Endodermal cell (in vitro differentiated cells): Measurements from ENCODE around the gene ITGA8. TPM values are rescaled to one million over a fixed set of nuclear protein-coding genes. Genes with fewer than 3 reads are reported as not detected.

Experiments used
- DNase-seq: peaks from one replicate; pipeline ENCODE4 v3.0.0-alpha.2; 2017
- H3K27ac ChIP-seq: 2 replicates; pipeline ENCODE4 v1.5.1; 2013; ENCODE audit warnings: mild to moderate bottlenecking, low read depth, low read length, moderate library complexity
- H3K27me3 ChIP-seq: 2 replicates; pipeline ENCODE4 v1.6.1; 2013; ENCODE audit warnings: mild to moderate bottlenecking, low read length, moderate library complexity; ENCODE audit not compliant: insufficient read depth, control insufficient read depth, poor library complexity, severe bottlenecking
- H3K36me3 ChIP-seq: 2 replicates; pipeline ENCODE4 v1.7.0; 2013; ENCODE audit warnings: mild to moderate bottlenecking, low read length, moderate library complexity; ENCODE audit not compliant: control insufficient read depth, insufficient read depth
- H3K4me1 ChIP-seq: one replicate; pipeline ENCODE4 v1.7.0; 2013; ENCODE audit warnings: low read length; ENCODE audit not compliant: control insufficient read depth, insufficient read depth
- H3K4me3 ChIP-seq: 2 replicates; pipeline ENCODE4 v1.5.1; 2013; ENCODE audit warnings: mild to moderate bottlenecking, low read length, moderate library complexity
- H3K9ac ChIP-seq: 2 replicates; pipeline ENCODE4 v1.6.1; 2013; ENCODE audit warnings: mild to moderate bottlenecking, low read length, moderate library complexity; ENCODE audit not compliant: poor library complexity, severe bottlenecking; ENCODE audit errors: extremely low read depth
- H3K9me3 ChIP-seq: 2 replicates; pipeline ENCODE4 v1.6.1; 2013; ENCODE audit warnings: mild to moderate bottlenecking, low read length, moderate library complexity; ENCODE audit not compliant: control insufficient read depth
- H3K27ac Mint-ChIP-seq: 2 replicates; pipeline ENCODE4 v1.8.0; 2020; ENCODE audit warnings: mixed read lengths
- H3K27me3 Mint-ChIP-seq: 2 replicates; pipeline ENCODE4 v1.8.0; 2021; ENCODE audit warnings: mild to moderate bottlenecking, mixed read lengths; ENCODE audit not compliant: insufficient read depth
- H3K36me3 Mint-ChIP-seq: 2 replicates; pipeline ENCODE4 v1.8.0; 2020; ENCODE audit warnings: low read depth, mixed read lengths
- H3K4me1 Mint-ChIP-seq: 2 replicates; pipeline ENCODE4 v1.8.0; 2020; ENCODE audit warnings: mixed read lengths
- H3K4me3 Mint-ChIP-seq: 2 replicates; pipeline ENCODE4 v1.8.0; 2020; ENCODE audit warnings: mild to moderate bottlenecking, moderate library complexity, mixed read lengths
- H3K9me3 Mint-ChIP-seq: 2 replicates; pipeline ENCODE4 v1.8.0; 2020; ENCODE audit warnings: mild to moderate bottlenecking, mixed read lengths
- WGBS, 2 experiments: methylation state at CpG; one replicate each; pipeline versions ENCODE4 v1.1.5 to v1.1.7; 2013; ENCODE audit warnings: missing lambda C conversion rate in 2 of 2, mixed read lengths in 1 of 2; ENCODE audit not compliant: insufficient coverage in 1 of 2, insufficient read length in 1 of 2; 5-methylcytosine and 5-hydroxymethylcytosine counted together
- total RNA-seq, 2 donors: library from RNA; stranded (reverse); fragmentation: NEBNext Ultra II Directional in 1 of 2; extraction: Animal tissue kit (Norgen Biotek cat#: 25700) in 1 of 2; gene quantifications; 2 replicates in 1 of 2; 3 replicates in 1 of 2; pipeline ENCODE4 v1.2.1, GENCODE V29; 2021
- TF ChIP-seq, protein P1 (sequence below): fragments of 200-600 bp; sonication (generic); conservative IDR thresholded peaks from 2 replicates; pipeline ENCODE4 v1.5.0; 2021; ENCODE audit warnings: antibody characterized with exemption, mild to moderate bottlenecking

Gene ITGA8
- total RNA-seq, 2 donors from 2014 or later = 0.24 to 0.40 TPM

DNA sequence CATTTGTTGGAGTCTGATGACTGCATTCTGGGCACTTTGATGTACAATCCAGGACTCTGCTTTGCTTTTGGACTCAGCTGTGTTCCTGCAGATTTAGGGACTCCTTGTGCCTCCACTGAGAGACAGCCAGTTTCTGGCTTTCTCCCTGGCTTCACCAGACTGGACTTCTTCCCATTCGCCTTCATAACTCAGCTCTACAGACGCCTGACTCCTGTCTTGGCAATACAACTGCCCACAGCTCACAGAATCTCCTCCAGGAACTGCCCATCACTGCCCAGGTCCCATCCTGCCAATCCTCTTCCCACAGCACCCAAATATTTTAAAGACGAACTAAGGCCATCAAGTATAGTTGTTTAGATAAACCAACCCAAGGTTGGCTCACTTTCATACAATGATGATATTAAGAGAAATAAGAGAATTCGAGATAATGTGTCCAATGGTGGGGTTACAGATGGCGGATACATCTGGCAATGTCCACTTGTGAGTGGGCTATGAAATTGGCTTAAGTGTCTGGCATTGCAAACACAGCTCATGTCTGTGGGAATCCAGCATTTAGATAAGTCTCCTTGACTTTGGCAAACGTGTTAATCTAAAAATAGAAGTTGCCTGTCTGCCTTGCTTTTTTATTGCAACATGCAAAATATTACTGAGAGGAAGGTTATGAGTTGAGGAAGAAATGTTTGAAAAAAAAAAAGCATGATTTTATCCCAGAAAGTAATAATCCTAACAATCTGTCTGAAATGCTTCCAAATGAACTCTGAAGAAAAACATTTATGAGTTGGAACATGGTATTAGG lies 95.1 kb downstream of the ITGA8 start:
- 78 to 88% methylated on average over 5 to 6 of the region's 6 CpGs for WGBS, 2 experiments
- DNase-seq = no peak
- Histone ChIP-seq H3K9ac (no peak overlapping the region), H3K27ac (no peak overlapping the region), H3K9me3 (no peaks in the 10 kb centered on the region), H3K27me3 (peaks cover 44% of the 10 kb centered on the region), H3K36me3 (no peaks in the 10 kb centered on the region), H3K4me1 (no peaks in the 10 kb centered on the region), H3K4me3 (no peak overlapping the region)
- no peak overlapping the region for H3K4me3 Mint-ChIP-seq
- no peaks in the 10 kb centered on the region for H3K36me3 Mint-ChIP-seq
- no peaks in the 10 kb centered on the region for H3K9me3 Mint-ChIP-seq
- no peak overlapping the region for H3K27ac Mint-ChIP-seq
- TF ChIP-seq, protein P1, sequence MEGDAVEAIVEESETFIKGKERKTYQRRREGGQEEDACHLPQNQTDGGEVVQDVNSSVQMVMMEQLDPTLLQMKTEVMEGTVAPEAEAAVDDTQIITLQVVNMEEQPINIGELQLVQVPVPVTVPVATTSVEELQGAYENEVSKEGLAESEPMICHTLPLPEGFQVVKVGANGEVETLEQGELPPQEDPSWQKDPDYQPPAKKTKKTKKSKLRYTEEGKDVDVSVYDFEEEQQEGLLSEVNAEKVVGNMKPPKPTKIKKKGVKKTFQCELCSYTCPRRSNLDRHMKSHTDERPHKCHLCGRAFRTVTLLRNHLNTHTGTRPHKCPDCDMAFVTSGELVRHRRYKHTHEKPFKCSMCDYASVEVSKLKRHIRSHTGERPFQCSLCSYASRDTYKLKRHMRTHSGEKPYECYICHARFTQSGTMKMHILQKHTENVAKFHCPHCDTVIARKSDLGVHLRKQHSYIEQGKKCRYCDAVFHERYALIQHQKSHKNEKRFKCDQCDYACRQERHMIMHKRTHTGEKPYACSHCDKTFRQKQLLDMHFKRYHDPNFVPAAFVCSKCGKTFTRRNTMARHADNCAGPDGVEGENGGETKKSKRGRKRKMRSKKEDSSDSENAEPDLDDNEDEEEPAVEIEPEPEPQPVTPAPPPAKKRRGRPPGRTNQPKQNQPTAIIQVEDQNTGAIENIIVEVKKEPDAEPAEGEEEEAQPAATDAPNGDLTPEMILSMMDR = no peak
- peaks cover 7% of the 10 kb centered on the region for H3K4me1 Mint-ChIP-seq
- H3K27me3 Mint-ChIP-seq = peaks cover 8% of the 10 kb centered on the region

DNA sequence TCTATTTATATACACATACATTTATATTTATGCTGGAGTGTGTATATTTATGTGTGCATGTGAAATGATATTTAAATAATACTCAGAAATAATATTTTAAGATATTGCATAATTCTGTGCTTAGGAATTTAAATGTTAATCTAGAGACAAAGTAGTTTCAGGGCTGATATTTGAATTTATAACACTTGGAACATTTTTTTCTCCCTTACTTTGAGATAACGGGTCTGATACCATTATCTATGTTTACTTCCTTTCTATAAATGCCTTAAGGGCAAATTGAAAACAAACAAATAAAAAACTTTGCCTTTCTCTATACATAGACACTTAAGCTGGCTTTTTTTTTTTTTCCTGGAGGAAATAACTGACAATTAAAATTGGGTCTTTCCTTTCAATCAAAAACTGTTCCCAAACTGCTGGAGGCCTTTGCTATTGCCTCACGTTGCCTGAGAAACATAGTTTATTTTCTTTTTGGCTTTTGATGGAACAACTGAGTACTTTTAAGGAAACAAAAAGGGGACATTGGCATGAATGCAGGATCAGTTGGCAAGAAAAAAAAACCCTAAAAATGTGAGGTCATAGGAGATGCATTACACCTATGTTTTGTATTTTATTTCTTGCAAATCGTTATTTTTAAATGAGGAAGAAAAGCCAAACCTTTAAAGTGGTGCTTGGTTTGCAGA lies 98.7 kb downstream of the ITGA8 start:
- no peaks in the 10 kb centered on the region for H3K9me3 ChIP-seq
- no peak overlapping the region for H3K27ac Mint-ChIP-seq
- no peaks in the 10 kb centered on the region for H3K9me3 Mint-ChIP-seq
- no peaks in the 10 kb centered on the region for H3K36me3 ChIP-seq
- no peak overlapping the region for H3K4me3 ChIP-seq
- WGBS, 2 experiments = 81 to 90% methylated on average over 2 to 3 of the region's 3 CpGs
- no peak overlapping the region for H3K9ac ChIP-seq
- peaks cover 57% of the 10 kb centered on the region for H3K27me3 ChIP-seq
- peaks cover 15% of the 10 kb centered on the region for H3K27me3 Mint-ChIP-seq
- no peak for DNase-seq
- H3K4me1 Mint-ChIP-seq = peaks cover 12% of the 10 kb centered on the region
- no peak overlapping the region for H3K4me3 Mint-ChIP-seq
- H3K36me3 Mint-ChIP-seq = no peaks in the 10 kb centered on the region
- H3K27ac ChIP-seq = no peak overlapping the region
- TF ChIP-seq, protein P1 = no peak
- no peaks in the 10 kb centered on the region for H3K4me1 ChIP-seq

DNA sequence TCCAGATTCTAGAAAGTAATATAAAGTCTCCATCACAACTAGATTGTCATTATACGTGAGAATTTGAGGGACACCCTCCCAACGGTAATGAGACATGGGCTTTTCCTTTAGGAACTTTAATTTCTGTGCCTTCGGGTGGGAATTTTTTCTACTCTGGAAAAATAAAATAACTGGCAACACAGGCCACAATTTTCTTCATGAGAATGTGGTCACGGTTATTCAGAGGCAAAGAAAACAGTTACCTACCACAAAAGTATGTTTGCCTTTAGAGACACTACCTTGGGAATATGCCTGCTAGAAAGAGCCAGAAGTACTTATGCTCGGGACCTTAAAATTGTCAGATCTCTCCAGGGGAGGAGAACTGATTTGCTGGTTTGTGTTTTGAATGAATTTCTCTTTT lies 99.4 kb downstream of the ITGA8 start:
- Mint-ChIP-seq H3K27me3 (peaks cover 15% of the 10 kb centered on the region), H3K9me3 (no peaks in the 10 kb centered on the region), H3K4me3 (no peak overlapping the region), H3K27ac (no peak overlapping the region), H3K36me3 (no peaks in the 10 kb centered on the region), H3K4me1 (peaks cover 12% of the 10 kb centered on the region)
- Histone ChIP-seq H3K4me3 (no peak overlapping the region), H3K27me3 (peaks cover 56% of the 10 kb centered on the region), H3K27ac (no peak overlapping the region), H3K36me3 (no peaks in the 10 kb centered on the region), H3K4me1 (no peaks in the 10 kb centered on the region), H3K9ac (no peak overlapping the region), H3K9me3 (no peaks in the 10 kb centered on the region)
- WGBS, 2 experiments = 93 to 96% methylated on average over 4 to 5 of the region's 5 CpGs
- DNase-seq = no peak
- TF ChIP-seq, protein P1 = no peak
